Ishikawa (cell line): ENCODE data around the gene ADM2.

Experiments
- CEBPB ChIP-seq: IDR thresholded peaks from 2 replicates; pipeline ENCODE4 v1.6.1; 2012
- EP300 ChIP-seq: IDR thresholded peaks from 2 replicates; pipeline ENCODE4 v1.6.1; 2012; ENCODE audit warnings: borderline replicate concordance
- FOXM1 ChIP-seq: IDR thresholded peaks from 2 replicates; pipeline ENCODE4 v1.6.1; 2012; ENCODE audit warnings: low read depth, borderline replicate concordance
- TAF1 ChIP-seq: IDR thresholded peaks from 2 replicates; pipeline ENCODE4 v1.6.1; 2012; ENCODE audit warnings: low read depth, mild to moderate bottlenecking
- TCF12 ChIP-seq: IDR thresholded peaks from 2 replicates; pipeline ENCODE4 v1.6.1; 2012; ENCODE audit warnings: low read depth
- YY1 ChIP-seq: IDR thresholded peaks from 2 replicates; pipeline ENCODE4 v1.6.1; 2012; ENCODE audit warnings: low read depth
- ZBTB7A ChIP-seq: IDR thresholded peaks from 2 replicates; pipeline ENCODE4 v1.6.1; 2012; ENCODE audit warnings: low read depth
- TF ChIP-seq, protein P1 (sequence below): IDR thresholded peaks from 2 replicates; pipeline ENCODE4 v1.6.1; 2012; ENCODE audit warnings: low read depth, mild to moderate bottlenecking
- TF ChIP-seq, protein P2 (sequence below): IDR thresholded peaks from 2 replicates; pipeline ENCODE4 v1.6.1; 2012
- TF ChIP-seq, protein P3 (sequence below): IDR thresholded peaks from 2 replicates; pipeline ENCODE4 v1.6.1; 2012

DNA sequence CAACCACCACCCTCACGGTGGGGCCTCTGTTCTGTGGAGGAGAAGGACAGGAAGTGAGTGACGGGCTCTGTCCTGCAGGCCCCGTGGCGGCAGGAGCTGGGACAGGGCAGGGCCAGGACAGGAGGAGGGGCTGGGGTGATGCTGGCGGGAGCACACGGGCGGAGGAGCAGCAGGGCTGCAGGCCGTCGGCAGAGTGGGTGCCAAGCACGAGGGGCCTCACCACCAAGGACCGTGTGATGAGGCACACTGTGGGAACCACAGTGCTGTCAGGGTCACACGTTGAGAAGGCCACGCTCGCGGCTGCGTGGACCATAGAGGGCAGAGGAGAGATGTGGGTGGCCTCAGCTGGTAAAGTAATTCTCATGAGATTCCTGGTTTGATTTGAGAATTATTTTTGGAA lies 35.5 kb downstream of the ADM2 start:
- no peak for TF ChIP-seq TAF1
- TF ChIP-seq, protein P1, sequence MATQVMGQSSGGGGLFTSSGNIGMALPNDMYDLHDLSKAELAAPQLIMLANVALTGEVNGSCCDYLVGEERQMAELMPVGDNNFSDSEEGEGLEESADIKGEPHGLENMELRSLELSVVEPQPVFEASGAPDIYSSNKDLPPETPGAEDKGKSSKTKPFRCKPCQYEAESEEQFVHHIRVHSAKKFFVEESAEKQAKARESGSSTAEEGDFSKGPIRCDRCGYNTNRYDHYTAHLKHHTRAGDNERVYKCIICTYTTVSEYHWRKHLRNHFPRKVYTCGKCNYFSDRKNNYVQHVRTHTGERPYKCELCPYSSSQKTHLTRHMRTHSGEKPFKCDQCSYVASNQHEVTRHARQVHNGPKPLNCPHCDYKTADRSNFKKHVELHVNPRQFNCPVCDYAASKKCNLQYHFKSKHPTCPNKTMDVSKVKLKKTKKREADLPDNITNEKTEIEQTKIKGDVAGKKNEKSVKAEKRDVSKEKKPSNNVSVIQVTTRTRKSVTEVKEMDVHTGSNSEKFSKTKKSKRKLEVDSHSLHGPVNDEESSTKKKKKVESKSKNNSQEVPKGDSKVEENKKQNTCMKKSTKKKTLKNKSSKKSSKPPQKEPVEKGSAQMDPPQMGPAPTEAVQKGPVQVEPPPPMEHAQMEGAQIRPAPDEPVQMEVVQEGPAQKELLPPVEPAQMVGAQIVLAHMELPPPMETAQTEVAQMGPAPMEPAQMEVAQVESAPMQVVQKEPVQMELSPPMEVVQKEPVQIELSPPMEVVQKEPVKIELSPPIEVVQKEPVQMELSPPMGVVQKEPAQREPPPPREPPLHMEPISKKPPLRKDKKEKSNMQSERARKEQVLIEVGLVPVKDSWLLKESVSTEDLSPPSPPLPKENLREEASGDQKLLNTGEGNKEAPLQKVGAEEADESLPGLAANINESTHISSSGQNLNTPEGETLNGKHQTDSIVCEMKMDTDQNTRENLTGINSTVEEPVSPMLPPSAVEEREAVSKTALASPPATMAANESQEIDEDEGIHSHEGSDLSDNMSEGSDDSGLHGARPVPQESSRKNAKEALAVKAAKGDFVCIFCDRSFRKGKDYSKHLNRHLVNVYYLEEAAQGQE = no peak
- TF ChIP-seq EP300 = no peak
- TF ChIP-seq, protein P2, sequence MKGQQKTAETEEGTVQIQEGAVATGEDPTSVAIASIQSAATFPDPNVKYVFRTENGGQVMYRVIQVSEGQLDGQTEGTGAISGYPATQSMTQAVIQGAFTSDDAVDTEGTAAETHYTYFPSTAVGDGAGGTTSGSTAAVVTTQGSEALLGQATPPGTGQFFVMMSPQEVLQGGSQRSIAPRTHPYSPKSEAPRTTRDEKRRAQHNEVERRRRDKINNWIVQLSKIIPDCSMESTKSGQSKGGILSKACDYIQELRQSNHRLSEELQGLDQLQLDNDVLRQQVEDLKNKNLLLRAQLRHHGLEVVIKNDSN = no peak
- TF ChIP-seq YY1 = no peak
- TF ChIP-seq ZBTB7A = no peak
- no peak for TF ChIP-seq CEBPB
- no peak for TF ChIP-seq FOXM1
- no peak for TF ChIP-seq TCF12
- TF ChIP-seq, protein P3, sequence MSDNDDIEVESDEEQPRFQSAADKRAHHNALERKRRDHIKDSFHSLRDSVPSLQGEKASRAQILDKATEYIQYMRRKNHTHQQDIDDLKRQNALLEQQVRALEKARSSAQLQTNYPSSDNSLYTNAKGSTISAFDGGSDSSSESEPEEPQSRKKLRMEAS = no peak
